ENCODE measurements around the gene SORCS1.

Gene SORCS1

DNA sequence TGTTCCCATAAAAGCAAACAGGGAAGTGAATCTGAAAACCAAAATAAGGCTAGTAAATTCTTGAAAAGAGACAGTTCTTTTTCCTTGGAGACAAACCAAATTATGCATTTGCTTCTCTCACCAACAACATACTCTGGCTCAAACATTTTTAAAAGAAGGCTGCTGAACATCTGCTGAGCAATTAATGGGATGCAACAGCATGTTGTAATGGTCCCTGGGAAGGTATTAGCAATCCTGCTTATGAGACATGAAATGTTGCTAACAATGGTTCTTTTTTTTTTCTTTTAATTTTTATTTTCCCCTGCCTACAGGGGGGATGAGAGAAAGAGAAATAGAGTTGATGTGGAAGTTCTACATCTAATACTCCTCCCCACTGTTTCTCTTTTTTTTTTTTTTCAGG lies 572.1 kb downstream of the SORCS1 start:
- no peak for DNase-seq (ENCODE audit: low spot score)

DNA sequence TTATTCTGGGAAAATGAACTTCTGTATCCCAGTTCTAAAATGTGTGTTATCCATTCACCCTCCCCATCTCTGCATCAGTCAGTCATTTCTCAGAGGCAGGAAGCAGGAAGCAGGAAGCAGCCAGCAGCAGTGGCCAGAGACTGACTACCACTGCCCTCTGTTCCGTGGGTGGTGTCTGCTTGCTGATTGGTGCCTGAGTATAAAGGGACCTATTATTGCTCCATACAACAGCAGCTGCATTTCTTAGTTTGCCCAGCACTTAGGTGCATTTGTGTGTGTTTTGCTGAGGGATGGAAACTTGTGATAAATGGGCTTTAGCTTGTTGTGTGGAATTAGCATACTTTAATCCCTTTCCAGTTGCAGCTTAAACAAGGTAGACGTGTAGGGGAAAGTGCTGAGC lies 582.2 kb downstream of the SORCS1 start:
- no peak for DNase-seq (ENCODE audit: low spot score)

GRCh38 chr10:106577756-106578155 lies 586.8 kb downstream of the SORCS1 start:
- DNase-seq (ENCODE audit: low spot score) = no peak

GRCh38 chr10:106577266-106577665 lies 587.2 kb downstream of the SORCS1 start:
- no peak for DNase-seq (ENCODE audit: low spot score)

DNA sequence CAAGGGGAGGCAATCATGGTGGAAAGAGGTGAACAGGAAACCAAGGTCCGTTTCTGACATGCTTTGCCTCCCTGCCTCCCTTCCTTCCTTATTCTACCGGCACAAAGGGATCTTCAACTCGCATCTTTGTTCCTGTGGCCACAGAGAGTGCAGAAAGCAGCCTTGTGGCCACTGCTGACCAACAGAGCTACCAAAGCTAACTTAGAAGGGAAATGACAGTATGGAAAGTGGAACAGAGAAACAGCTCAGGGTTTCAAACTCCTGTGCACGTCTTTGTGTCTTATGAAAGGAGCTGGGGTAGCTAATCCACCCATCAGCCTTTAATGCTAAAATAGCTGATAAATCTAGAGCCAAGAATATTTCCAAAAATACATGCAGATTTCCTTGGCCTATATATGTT lies 588.0 kb downstream of the SORCS1 start:
- DNase-seq (ENCODE audit: low spot score) = no peak

- no peak for DNase-seq (ENCODE audit: low spot score)
These were observed 591.4 kb downstream of the SORCS1 start for GRCh38 chr10:106573106-106573505.

DNA sequence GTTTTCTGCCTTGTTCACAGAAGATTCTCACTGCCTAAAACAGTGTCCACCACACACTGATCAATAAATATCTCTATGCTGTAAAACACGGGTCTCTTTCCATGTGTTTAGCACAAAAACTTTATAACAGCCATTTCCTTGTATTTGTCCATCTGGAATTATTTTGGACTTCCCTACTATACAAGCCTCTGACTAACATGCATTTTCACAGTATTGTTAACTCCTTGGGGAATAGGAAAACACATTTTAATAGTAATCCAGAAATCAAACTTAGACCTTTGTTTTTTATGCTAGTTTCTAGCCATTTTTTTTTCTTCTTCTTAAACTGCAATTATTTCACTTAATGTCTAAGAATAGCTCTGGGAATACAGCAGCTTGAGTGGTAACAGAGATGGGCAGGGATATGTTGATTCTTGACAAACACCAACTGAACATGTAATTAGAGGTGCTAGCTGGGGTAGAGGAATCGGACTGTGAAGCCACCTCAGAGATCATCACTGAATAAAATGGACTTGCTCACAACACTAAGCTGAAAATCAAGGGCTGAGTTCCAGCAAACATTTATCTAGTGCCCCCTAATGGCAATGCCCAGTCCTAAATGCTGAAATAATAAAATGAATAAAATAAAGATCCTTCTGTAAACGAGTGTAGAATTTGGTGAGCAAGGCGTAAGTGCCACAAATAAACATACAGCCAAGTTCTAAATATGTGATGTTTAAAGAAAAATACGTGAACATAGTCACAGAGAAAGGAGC lies 593.1 kb downstream of the SORCS1 start:
- DNase-seq (ENCODE audit: low spot score) = peak; percentile 5

- DNase-seq (ENCODE audit: low spot score) = no peak
These were observed 594.2 kb downstream of the SORCS1 start for GRCh38 chr10:106570268-106570667.

DNA sequence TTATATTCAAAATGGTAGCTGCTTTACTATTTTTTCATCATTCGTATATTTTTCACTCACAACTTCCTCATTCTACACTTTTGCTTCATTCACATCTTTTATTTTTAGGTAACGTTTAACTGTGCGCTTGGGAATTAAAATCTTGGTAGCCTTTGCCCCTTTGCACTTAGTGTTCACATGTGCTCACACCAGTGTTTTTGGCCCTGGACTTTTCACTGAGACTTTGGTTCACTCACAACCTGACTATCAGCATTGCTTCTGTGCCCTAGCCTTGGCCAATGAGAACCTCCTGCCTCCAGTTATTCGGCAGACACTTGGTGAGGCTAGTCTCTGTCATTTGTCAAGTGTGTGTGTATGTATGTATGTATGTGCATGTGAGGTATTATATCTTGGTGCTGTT lies 596.9 kb downstream of the SORCS1 start:
- no peak for DNase-seq (ENCODE audit: low spot score)

GRCh38 chr10:106566873-106567272 lies 597.6 kb downstream of the SORCS1 start:
- peak; percentile 18 for DNase-seq (ENCODE audit: low spot score)

GRCh38 chr10:106565546-106565945 lies 599.0 kb downstream of the SORCS1 start:
- DNase-seq (ENCODE audit: low spot score) = no peak

DNA sequence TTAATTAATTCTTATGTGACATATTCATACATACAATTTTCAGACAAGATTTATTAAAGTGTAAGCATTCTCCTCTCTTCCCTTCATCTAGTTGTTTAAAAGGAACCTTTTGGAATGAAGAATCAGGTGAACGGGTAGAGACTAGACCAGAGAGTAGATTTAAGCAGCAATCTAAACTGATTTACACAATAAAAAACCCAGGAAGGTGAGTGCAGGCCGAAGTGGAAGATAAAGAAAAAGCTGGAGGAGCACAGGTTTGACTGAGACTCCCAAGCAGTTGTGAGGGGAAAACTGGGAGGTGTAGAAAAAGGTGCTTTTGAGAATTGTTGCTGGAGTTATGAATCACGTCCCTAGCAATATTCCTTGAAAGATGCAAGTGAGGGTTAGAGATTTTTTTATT lies 601.1 kb downstream of the SORCS1 start:
- no peak for DNase-seq (ENCODE audit: low spot score)

GRCh38 chr10:106560925-106561640 lies 603.4 kb downstream of the SORCS1 start:
- no peak for DNase-seq (ENCODE audit: low spot score)

DNA sequence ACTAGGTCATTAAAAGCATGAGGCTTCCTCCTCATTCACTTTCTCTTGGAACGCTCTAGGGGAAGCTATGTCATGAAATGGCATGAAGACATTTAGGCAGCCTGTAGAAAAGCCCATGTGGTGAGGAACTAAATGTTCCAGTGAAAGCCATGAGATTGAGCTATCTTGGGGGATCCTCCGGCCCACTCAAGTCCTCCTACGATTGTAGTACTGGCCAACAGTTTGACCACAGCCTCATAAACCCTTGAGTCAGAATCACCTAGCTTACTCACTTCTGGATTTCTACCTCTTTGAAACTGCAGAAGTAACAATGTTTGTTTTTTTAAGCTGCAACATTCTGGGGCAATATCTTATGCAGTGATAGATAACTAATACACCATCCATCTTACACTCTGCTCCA lies 605.1 kb downstream of the SORCS1 start:
- DNase-seq (ENCODE audit: low spot score) = no peak

DNA sequence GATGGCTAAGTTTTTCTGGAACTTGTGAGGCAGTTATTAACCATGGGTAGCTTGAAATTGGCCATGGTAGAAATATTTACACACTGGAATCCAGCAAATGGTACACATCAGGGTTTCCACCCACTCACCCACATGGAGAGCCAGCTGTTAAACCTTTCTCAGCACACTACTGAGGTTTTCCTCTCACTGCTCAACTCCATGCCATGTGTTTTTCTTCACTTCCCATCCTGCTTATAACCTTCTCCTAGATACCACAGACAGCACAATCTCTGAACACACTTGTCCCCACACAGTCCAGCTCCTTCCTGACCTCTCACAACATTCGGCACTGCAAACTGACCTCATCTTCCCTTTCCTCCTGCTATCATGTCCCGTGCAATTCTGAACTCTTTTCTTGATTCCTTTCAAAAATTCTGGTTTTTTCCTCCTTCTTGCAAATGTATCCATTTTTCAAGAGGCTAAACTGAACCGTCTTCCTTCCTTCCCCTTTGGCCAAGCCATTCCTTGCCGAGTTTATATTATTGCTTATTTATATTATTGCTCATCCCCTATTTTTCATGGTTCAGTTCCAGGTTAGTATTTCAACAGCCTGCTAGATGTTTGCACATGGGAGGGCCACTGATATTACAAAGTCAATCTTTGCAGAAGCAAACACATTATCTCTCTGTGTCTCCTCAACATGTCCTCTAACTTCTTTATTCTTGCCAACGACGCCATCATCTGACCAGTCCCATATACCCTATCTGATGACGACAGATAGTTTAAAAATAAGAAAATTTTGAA lies 606.4 kb downstream of the SORCS1 start:
- DNase-seq (ENCODE audit: low spot score) = no peak

DNA sequence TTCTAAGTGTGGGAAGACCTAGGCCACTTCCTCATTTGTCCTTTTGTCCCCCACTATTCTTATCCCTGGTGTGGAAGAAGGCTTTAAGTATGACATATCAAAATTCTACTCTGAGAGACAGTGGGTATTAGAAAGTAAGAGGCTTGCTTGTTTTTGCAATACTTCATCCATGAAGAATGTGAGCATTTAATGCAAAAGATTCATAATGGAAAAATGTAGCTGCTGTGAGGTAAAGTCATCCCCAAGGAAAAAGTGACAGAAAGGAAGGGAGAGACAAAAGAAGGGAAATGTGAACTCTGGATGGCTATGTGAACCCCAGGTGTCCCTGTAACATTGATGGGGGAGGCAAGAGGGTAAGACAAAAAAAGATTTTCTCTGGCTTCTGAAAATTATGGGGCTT lies 607.5 kb downstream of the SORCS1 start:
- no peak for DNase-seq (ENCODE audit: low spot score)

DNA sequence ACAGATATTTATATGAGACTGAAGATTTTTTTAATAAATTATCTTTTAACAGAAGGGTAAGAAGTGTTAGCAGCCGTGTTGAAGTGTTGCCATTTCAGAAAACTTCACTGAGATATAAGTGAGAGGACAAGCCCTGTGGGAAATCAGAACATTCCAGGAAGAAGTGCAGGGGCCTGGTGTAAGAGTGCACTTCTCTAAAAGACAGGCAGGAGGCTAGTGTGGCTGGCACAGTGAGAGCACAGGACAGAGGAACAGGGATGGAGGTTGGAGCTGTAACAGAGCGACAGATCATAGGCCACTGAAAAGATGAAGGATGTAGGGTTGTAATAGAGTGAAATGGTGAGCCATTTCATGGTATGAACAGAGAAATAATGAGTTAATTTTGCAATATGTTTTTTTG lies 608.9 kb downstream of the SORCS1 start:
- no peak for DNase-seq (ENCODE audit: low spot score)

DNA sequence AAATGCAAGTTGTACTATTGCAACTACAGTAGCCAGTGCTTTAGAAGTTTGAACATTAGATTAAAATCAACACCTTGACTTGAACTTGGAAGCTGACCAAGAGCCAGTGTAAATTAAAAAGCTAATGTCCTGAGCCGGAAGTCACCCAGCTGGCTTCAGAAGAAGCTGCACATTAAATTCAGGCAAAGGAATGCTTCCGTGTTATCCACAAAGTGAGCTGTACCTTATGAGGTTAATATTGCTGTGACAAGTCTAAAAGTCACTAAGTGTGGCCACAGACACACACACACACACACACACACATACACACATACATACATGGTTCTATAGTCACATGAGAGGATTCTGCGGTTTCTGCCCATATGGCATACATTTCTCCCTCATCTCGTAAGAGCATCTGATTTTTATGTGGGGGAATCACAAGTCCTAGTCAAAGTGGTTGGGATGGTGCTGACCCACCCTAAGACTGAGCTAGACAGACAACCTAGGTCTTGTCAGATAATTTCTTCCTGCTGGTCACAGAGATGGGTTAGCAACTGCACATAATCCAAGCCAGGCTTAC lies 612.9 kb downstream of the SORCS1 start:
- DNase-seq (ENCODE audit: low spot score) = no peak

- DNase-seq (ENCODE audit: low spot score) = no peak
These were observed 615.7 kb downstream of the SORCS1 start for GRCh38 chr10:106548832-106549231.

DNA sequence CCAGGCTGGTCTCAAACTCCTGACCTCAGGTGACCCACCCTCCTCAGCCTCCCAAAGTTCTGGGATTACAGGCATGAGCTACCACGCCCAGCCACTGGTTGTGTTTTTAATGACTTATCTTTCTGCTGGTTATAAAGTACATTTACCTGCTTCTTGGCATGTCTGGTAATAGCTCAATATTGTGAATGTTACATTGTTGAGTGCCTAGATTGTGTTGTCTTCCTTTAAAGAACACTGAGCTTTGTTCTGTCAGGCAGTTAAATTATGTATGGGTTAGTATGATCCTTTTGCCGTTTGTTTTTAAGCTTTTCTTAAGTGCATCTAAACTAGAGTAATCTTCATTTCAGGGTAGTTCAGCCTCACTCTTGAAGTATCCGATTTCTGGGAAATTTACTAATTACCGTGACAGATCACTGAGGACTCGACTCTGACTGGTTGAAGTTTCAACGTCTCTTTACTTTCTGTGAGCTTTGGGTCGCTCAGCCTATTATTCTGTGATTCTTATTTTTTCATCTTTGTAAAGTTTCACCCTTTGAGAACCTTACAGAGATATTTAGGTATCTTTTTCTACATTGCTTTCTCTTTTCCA lies 617.4 kb downstream of the SORCS1 start:
- DNase-seq (ENCODE audit: low spot score) = no peak

DNA sequence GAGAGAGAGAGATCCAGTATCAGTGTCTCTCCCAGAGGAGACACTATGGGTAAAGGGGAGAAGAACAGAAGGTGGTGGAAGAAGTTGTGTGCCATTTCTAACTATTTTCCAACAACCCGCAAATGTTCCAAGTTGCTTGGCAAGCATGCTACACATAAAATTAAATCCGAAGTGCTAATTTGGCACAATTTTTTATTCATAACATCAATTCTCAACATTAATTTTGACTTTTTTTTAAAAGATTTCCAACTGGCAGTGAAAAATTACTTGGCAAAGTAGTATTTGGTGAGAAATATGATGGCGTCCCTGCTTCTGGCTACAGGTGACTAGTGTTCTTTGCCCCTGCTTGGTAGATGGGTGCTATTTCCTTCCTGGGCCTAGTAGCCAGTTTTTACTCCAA lies 622.0 kb downstream of the SORCS1 start:
- no peak for DNase-seq (ENCODE audit: low spot score)

DNA sequence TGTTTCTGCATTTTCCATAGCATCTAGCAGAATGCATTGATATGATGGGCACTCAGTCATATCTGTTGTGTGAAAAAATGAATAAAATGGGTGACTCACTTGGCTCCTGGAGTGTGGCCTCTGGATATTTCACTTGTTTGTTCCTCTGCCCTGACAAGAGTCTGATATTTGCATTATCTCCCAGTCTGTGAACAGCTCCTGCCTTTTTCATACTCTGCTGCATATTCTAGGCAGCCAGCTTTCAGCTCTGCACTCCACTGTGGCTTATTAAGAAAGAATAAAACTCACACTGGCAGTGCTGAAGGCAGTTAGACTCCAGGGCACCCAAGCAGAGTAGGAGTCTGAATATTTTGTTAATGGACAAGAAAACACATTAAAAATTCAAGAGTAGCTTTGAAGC lies 623.9 kb downstream of the SORCS1 start:
- DNase-seq (ENCODE audit: low spot score) = no peak
